ENCODE data around the gene ZBED4. TPM values are rescaled to one million over a fixed set of nuclear protein-coding genes. Genes with fewer than 3 reads are reported as not detected.

ZBED4 gene
- total and polyA plus RNA-seq, 8 donors: 12.8 to 19.8 (median 15.1) TPM

DNA sequence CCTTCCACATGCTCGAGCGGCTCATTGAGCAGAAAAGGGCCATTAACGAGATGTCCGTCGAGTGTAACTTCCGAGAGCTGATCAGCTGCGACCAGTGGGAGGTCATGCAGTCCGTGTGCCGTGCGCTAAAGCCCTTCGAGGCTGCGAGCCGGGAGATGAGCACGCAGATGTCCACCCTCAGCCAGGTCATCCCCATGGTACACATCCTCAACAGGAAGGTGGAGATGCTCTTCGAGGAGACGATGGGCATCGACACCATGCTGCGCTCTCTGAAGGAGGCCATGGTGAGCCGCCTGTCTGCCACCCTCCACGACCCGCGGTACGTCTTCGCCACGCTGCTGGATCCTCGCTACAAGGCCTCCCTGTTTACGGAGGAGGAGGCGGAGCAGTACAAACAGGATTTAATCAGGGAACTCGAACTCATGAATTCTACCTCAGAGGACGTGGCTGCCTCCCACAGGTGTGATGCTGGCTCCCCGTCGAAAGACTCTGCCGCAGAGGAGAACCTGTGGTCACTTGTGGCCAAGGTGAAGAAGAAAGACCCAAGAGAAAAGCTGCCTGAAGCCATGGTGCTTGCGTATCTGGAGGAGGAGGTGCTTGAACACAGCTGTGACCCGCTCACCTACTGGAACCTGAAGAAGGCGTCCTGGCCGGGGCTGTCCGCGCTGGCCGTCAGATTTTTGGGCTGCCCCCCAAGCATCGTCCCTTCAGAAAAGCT is 32.9 kb downstream of the ZBED4 start:
- intact Hi-C loops (cut with DNase I): no loop called here
- TF ChIP-seq, protein P1, sequence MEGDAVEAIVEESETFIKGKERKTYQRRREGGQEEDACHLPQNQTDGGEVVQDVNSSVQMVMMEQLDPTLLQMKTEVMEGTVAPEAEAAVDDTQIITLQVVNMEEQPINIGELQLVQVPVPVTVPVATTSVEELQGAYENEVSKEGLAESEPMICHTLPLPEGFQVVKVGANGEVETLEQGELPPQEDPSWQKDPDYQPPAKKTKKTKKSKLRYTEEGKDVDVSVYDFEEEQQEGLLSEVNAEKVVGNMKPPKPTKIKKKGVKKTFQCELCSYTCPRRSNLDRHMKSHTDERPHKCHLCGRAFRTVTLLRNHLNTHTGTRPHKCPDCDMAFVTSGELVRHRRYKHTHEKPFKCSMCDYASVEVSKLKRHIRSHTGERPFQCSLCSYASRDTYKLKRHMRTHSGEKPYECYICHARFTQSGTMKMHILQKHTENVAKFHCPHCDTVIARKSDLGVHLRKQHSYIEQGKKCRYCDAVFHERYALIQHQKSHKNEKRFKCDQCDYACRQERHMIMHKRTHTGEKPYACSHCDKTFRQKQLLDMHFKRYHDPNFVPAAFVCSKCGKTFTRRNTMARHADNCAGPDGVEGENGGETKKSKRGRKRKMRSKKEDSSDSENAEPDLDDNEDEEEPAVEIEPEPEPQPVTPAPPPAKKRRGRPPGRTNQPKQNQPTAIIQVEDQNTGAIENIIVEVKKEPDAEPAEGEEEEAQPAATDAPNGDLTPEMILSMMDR (IDR thresholded peaks at IDR 0.05): no peak
- Histone ChIP-seq H3K27ac (no peak overlapping the region), H3K36me3 (peaks cover 0 to 76% of the 10 kb centered on the region in 2 donors), H3K9me3 (peaks cover 0 to 9% of the 10 kb centered on the region in 2 donors), H3K27me3 (no peaks in the 10 kb centered on the region), H3K4me3 (no peak overlapping the region), H3K4me1 (no peaks in the 10 kb centered on the region)
- ATAC-seq (no peak), DNase-seq (no peak)

DNA sequence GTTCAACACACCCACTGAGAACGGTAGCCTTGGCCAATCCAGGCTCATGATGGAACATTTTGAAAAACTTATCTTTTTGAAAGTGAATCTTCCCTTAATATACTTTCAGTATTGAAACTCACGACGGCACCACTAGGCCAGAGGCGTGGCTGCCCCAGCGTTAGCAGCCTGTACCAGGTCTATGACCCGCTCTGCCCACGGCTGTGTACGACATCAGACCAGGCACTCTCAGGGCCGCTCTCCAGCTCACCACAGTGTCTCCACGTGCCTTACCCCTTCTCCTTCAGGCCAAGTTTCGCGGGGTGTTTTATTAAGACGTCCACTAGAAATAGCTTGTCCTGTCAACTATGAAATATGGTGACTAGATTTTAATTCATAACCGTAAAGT is 33.4 kb downstream of the ZBED4 start:
- no peak for ATAC-seq
- Histone ChIP-seq H3K9me3 (peaks cover 0 to 9% of the 10 kb centered on the region in 2 donors), H3K27ac (no peak overlapping the region), H3K36me3 (peaks cover 0 to 81% of the 10 kb centered on the region in 2 donors), H3K4me3 (no peak overlapping the region), H3K4me1 (no peaks in the 10 kb centered on the region), H3K27me3 (no peaks in the 10 kb centered on the region)
- TF ChIP-seq, protein P1 (IDR thresholded peaks at IDR 0.05): no peak
- intact Hi-C loops (cut with DNase I): no loop called here
- DNase-seq: no peak

- TF ChIP-seq, protein P1 (IDR thresholded peaks at IDR 0.05): no peak
- no peaks in the 10 kb centered on the region for H3K4me1 ChIP-seq
- H3K9me3 ChIP-seq: peaks cover 0 to 9% of the 10 kb centered on the region in 2 donors
- no peak for DNase-seq
- peaks cover 0 to 88% of the 10 kb centered on the region in 2 donors for H3K36me3 ChIP-seq
- H3K27me3 ChIP-seq: no peaks in the 10 kb centered on the region
- intact Hi-C loops (cut with DNase I): no loop called here
- no peak overlapping the region for H3K4me3 ChIP-seq
- H3K27ac ChIP-seq: no peak overlapping the region
- no peak for ATAC-seq
These were observed 34.1 kb downstream of the ZBED4 start for GRCh38 chr22:49887702-49888101.

- Histone ChIP-seq H3K9me3 (peaks cover 0 to 9% of the 10 kb centered on the region in 2 donors), H3K27me3 (no peaks in the 10 kb centered on the region), H3K4me1 (no peaks in the 10 kb centered on the region), H3K27ac (no peak overlapping the region), H3K4me3 (no peak overlapping the region), H3K36me3 (peaks cover 0 to 82% of the 10 kb centered on the region in 2 donors)
- intact Hi-C loops (cut with DNase I): no loop called here
- DNase-seq: no peak
- TF ChIP-seq, protein P1 (IDR thresholded peaks at IDR 0.05): no peak
- no peak for ATAC-seq
These were observed 35.4 kb downstream of the ZBED4 start for GRCh38 chr22:49889071-49889470.

DNA sequence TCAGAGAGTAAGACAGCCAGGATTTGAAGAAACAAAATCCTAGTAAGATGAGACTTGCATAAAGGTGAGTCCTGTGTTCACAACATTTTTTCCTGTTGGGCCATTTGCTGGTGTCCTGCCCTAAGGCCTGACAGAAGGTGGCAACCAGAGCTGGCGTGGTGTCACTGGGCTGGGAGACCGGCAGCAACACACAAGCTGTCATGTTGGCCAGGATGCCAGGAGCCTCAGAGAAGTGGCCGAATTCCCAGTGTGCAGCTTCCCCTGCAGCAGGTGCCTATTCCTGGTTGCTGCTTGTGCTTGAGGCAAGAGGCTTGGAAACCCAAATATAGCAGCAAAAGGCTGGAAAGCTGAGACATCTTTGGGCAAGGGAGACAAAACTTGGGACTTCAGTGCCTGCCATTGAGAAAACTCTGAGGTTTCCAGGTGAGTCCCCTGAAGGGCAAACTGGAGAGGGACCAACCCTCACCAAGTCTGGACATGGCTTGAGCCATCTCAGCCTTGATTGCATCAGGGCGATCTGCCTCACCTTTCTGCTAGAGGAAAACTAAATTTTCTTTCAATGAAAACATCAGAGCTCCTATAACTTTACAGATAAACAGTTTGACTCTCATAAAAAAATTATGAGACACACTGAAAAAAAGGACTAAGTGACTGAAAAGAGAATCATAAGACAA is 38.7 kb downstream of the ZBED4 start:
- DNase-seq (no peak), ATAC-seq (no peak)
- TF ChIP-seq, protein P1 (IDR thresholded peaks at IDR 0.05): no peak
- intact Hi-C loops (cut with DNase I): no loop called here
- Histone ChIP-seq H3K27me3 (no peaks in the 10 kb centered on the region), H3K9me3 (peaks cover 0 to 9% of the 10 kb centered on the region in 2 donors), H3K4me1 (no peaks in the 10 kb centered on the region), H3K27ac (no peak overlapping the region), H3K36me3 (peaks cover 0 to 50% of the 10 kb centered on the region in 2 donors), H3K4me3 (no peak overlapping the region)
